Measurements from ENCODE around the gene PTPN13.

PTPN13 gene

GRCh38 chr4:86857341-86858052 is 263.4 kb downstream of the PTPN13 start:
- DNase-seq (ENCODE audit: low read depth in 4 of 4, low spot score in 1 of 4) = no peak

Measured in stimulated activated CD4-positive, alpha-beta T cell treated with anti-CD3 and anti-CD28 coated beads, Interleukin-1b, Interleukin-23, amount 100 ng/mL, for 24 hours (primary cell).